Measurements from ENCODE around the gene EGFL7.

Gene EGFL7

DNA sequence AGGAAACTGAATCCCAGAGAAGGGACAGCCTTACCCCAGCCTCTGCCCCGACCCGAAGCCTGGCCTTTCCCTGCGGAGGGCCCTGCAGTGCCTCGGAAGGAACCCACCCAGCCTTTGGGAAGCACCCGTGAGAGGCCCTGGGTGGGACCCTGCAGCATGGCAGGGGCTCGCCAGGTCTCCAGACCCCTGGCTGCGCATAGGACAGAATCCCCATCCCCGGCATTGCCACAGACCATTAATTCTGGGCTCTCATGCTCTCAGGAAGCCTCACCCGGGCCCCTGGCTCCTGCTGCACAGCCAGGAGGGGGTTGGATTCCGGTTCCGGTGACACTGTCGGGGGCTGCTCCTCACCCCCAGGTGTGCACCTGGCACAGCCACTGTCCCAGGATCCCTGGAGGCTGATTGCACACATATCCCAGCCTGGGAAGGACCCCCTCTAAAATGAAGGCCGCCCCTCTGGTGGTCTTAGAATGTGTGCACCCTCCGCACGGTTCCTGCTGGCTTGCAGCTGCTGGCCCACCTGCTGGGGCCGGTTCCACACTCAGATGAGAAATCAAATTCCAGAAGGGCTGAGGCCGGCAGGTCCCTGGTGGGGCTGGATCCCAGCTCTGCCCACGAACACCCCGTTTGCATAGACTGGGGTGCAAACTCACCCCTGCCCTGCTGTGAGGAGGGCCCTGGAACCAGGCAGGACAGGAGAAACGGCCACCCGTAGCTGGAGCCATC lies 4.7 kb downstream of the EGFL7 start:
- no peak overlapping the region for H3K27ac ChIP-seq (replicated peaks; ENCODE audit: low read length)
- no peak overlapping the region for H3K23ac ChIP-seq (ENCODE audit: low read depth, low read length, poor library complexity)
- peak overlapping the region; percentile 37 for H2BK15ac ChIP-seq (ENCODE audit: low read length)
- peak overlapping the region; percentile 90 for H2BK5ac ChIP-seq (ENCODE audit: low read length)
- H2AFZ ChIP-seq (ENCODE audit: low read length) = no peak overlapping the region
- peak overlapping the region; percentile 48 for H2AK5ac ChIP-seq (ENCODE audit: low read depth, low read length)
- no peak overlapping the region for H3K9ac ChIP-seq (ENCODE audit: low read depth, low read length, poor library complexity)
- H2BK12ac ChIP-seq (ENCODE audit: low read length) = no peak overlapping the region
- H3K27me3 ChIP-seq (ENCODE audit: control insufficient read depth in 3 of 3, insufficient read depth in 3 of 3, low read depth in 1 of 3, low read length in 3 of 3) = peaks cover 0 to 18% (median 0%) of the 10 kb centered on the region in 3 experiments
- H3K79me1 ChIP-seq (ENCODE audit: low read depth, low read length) = peaks cover 2% of the 10 kb centered on the region
- no CpG with 5 or more reads among the region's 21 CpGs for WGBS, 2 donors (ENCODE audit: extremely low coverage in 2 of 2, insufficient read length in 2 of 2, insufficient replicate concordance in 1 of 2)
- H3K36me3 ChIP-seq (replicated peaks in 1 of 2; ENCODE audit: control insufficient read depth in 2 of 2, insufficient read depth in 2 of 2, low read length in 2 of 2) = no peaks in the 10 kb centered on the region
- peaks cover 16 to 32% of the 10 kb centered on the region in 2 donors for H3K4me1 ChIP-seq (ENCODE audit: control insufficient read depth in 2 of 2, insufficient read depth in 1 of 2, low read depth in 1 of 2, low read length in 2 of 2)
- no peak overlapping the region for H3K4ac ChIP-seq (ENCODE audit: low read length)
- peak overlapping the region; percentile 17 for H4K8ac ChIP-seq (ENCODE audit: low read depth, low read length)
- peak overlapping the region; percentile 17 for H3K14ac ChIP-seq (ENCODE audit: low read length)
- no peaks in the 10 kb centered on the region for H3K9me3 ChIP-seq (replicated peaks in 1 of 2; ENCODE audit: control insufficient read depth in 2 of 2, insufficient read depth in 1 of 2, low read depth in 1 of 2, low read length in 2 of 2)
- H4K91ac ChIP-seq (ENCODE audit: low read depth, low read length, poor library complexity) = no peak overlapping the region
- H3K4me2 ChIP-seq (ENCODE audit: insufficient read depth, low read length, poor library complexity, severe bottlenecking) = no peak overlapping the region
- no peak overlapping the region for H2BK120ac ChIP-seq (ENCODE audit: low read depth, low read length)
- no peak overlapping the region for H3K4me3 ChIP-seq (ENCODE audit: low read length in 2 of 2)
- DNase-seq (ENCODE audit: low spot score) = no peak
- peak overlapping the region; percentile 85 for H3K18ac ChIP-seq (ENCODE audit: low read length)

DNA sequence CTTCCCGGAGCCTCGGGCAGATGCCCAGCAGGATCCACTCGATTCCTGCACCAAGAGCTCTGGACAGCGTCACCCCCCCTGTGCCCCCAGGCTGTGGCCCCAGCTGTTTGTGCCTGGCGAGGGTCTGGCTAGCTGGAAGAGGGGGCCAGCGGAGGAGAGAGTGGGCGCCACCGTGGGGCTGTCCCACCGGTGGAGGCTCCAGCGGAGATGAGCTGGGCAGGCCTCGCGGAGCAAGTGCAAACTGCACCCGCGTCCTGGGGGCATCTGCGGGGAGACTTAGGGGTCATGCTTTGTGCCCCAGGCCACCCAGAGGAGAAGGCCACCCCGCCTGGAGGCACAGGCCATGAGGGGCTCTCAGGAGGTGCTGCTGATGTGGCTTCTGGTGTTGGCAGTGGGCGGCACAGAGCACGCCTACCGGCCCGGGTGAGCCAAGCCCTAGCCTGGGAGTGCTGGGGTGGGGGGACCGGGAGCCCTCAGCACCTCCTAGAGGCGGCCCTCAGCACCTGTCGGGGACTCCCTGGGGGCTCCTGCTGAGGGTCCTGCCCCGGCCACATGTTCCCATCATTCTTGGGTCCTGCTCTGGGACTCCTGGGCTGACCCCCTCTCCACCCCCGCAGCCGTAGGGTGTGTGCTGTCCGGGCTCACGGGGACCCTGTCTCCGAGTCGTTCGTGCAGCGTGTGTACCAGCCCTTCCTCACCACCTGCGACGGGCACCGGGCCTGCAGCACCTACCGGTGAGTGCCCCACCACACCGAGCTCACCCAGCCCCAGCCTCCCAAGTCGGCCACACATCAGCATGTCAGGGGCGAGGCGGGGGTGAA lies 5.4 kb downstream of the EGFL7 start:
- Histone ChIP-seq H2BK15ac (ENCODE audit: low read length) (peak overlapping the region; percentile 58), H3K23ac (ENCODE audit: low read depth, low read length, poor library complexity) (peak overlapping the region; percentile 25), H3K79me1 (ENCODE audit: low read depth, low read length) (peaks cover 2% of the 10 kb centered on the region), H3K4me1 (ENCODE audit: control insufficient read depth in 2 of 2, insufficient read depth in 1 of 2, low read depth in 1 of 2, low read length in 2 of 2) (peaks cover 13 to 26% of the 10 kb centered on the region in 2 donors), H2BK12ac (ENCODE audit: low read length) (peak overlapping the region; percentile 84), H3K4me3 (ENCODE audit: low read length in 2 of 2) (no peak overlapping the region), H2AFZ (ENCODE audit: low read length) (no peak overlapping the region), H3K36me3 (replicated peaks in 1 of 2; ENCODE audit: control insufficient read depth in 2 of 2, insufficient read depth in 2 of 2, low read length in 2 of 2) (no peaks in the 10 kb centered on the region), H3K27me3 (ENCODE audit: control insufficient read depth in 3 of 3, insufficient read depth in 3 of 3, low read depth in 1 of 3, low read length in 3 of 3) (peaks cover 0 to 16% (median 0%) of the 10 kb centered on the region in 3 experiments), H3K18ac (ENCODE audit: low read length) (peak overlapping the region; percentile 76), H3K4ac (ENCODE audit: low read length) (no peak overlapping the region), H3K14ac (ENCODE audit: low read length) (no peak overlapping the region), H3K4me2 (ENCODE audit: insufficient read depth, low read length, poor library complexity, severe bottlenecking) (no peak overlapping the region), H4K91ac (ENCODE audit: low read depth, low read length, poor library complexity) (no peak overlapping the region), H2BK120ac (ENCODE audit: low read depth, low read length) (no peak overlapping the region), H2BK5ac (ENCODE audit: low read length) (no peak overlapping the region), H4K8ac (ENCODE audit: low read depth, low read length) (no peak overlapping the region), H2AK5ac (ENCODE audit: low read depth, low read length) (peak overlapping the region; percentile 48), H3K27ac (replicated peaks; ENCODE audit: low read length) (no peak overlapping the region), H3K9me3 (replicated peaks in 1 of 2; ENCODE audit: control insufficient read depth in 2 of 2, insufficient read depth in 1 of 2, low read depth in 1 of 2, low read length in 2 of 2) (no peaks in the 10 kb centered on the region), H3K9ac (ENCODE audit: low read depth, low read length, poor library complexity) (peak overlapping the region; percentile 44)
- no peak for DNase-seq (ENCODE audit: low spot score)
- WGBS, 2 donors (ENCODE audit: extremely low coverage in 2 of 2, insufficient read length in 2 of 2, insufficient replicate concordance in 1 of 2) = no CpG with 5 or more reads among the region's 40 CpGs

DNA sequence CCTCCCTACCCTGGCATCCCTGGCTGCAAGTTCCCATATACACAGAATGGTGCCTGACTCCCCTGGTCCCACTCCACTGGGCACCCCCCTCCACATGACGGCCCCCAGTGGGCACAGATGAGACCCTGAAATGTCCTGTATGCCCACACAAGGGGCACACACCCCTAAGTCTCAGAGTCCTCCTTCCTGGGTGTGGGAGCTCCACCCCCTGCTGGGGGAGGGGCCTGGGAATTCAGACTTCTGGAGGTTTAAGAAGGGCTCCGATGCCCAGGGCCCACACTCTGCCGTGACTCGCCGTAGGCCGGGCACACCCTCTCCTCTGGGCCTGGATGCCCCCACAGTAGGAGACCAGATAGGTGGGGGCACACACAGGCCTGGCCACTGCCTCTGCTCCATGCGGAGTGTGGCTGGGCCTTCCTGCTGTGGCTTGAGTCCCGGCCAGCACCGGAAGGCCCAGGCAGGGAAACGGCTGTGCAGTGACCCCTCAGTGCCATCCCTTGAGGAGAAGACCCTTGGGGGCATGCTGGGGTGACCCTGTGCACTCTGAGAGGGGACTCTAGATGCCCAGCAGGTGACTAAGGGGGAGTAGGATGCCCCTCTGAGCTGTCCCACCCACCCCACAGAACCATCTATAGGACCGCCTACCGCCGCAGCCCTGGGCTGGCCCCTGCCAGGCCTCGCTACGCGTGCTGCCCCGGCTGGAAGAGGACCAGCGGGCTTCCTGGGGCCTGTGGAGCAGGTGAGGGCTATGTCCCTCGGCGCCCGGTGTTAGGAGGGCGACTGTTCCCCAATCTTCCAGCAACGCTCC lies 6.5 kb downstream of the EGFL7 start:
- peaks cover 11 to 19% of the 10 kb centered on the region in 2 donors for H3K4me1 ChIP-seq (ENCODE audit: control insufficient read depth in 2 of 2, insufficient read depth in 1 of 2, low read depth in 1 of 2, low read length in 2 of 2)
- peak overlapping the region; percentile 73 for H3K23ac ChIP-seq (ENCODE audit: low read depth, low read length, poor library complexity)
- no peak overlapping the region for H2BK120ac ChIP-seq (ENCODE audit: low read depth, low read length)
- no CpG with 5 or more reads among the region's 23 CpGs for WGBS, 2 donors (ENCODE audit: extremely low coverage in 2 of 2, insufficient read length in 2 of 2, insufficient replicate concordance in 1 of 2)
- H3K9me3 ChIP-seq (replicated peaks in 1 of 2; ENCODE audit: control insufficient read depth in 2 of 2, insufficient read depth in 1 of 2, low read depth in 1 of 2, low read length in 2 of 2) = no peaks in the 10 kb centered on the region
- H3K4me3 ChIP-seq (ENCODE audit: low read length in 2 of 2) = no peak overlapping the region
- no peak overlapping the region for H3K27ac ChIP-seq (replicated peaks; ENCODE audit: low read length)
- peak overlapping the region; percentile 10 for H2BK15ac ChIP-seq (ENCODE audit: low read length)
- no peaks in the 10 kb centered on the region for H3K36me3 ChIP-seq (replicated peaks in 1 of 2; ENCODE audit: control insufficient read depth in 2 of 2, insufficient read depth in 2 of 2, low read length in 2 of 2)
- no peak overlapping the region for H4K91ac ChIP-seq (ENCODE audit: low read depth, low read length, poor library complexity)
- H2AK5ac ChIP-seq (ENCODE audit: low read depth, low read length) = peak overlapping the region; percentile 81
- H2AFZ ChIP-seq (ENCODE audit: low read length) = no peak overlapping the region
- H3K14ac ChIP-seq (ENCODE audit: low read length) = no peak overlapping the region
- H4K8ac ChIP-seq (ENCODE audit: low read depth, low read length) = no peak overlapping the region
- H3K9ac ChIP-seq (ENCODE audit: low read depth, low read length, poor library complexity) = peak overlapping the region; percentile 60
- H2BK12ac ChIP-seq (ENCODE audit: low read length) = peak overlapping the region; percentile 30
- H3K79me1 ChIP-seq (ENCODE audit: low read depth, low read length) = peaks cover 2% of the 10 kb centered on the region
- H3K18ac ChIP-seq (ENCODE audit: low read length) = peak overlapping the region; percentile 19
- no peak overlapping the region for H2BK5ac ChIP-seq (ENCODE audit: low read length)
- no peak overlapping the region for H3K4ac ChIP-seq (ENCODE audit: low read length)
- H3K4me2 ChIP-seq (ENCODE audit: insufficient read depth, low read length, poor library complexity, severe bottlenecking) = no peak overlapping the region
- H3K27me3 ChIP-seq (ENCODE audit: control insufficient read depth in 3 of 3, insufficient read depth in 3 of 3, low read depth in 1 of 3, low read length in 3 of 3) = peaks cover 0 to 12% (median 0%) of the 10 kb centered on the region in 3 experiments
- no peak for DNase-seq (ENCODE audit: low spot score)

Measured in neuronal stem cell (in vitro differentiated cells).